Measurements from ENCODE around the gene CRYBG2. TPM values are rescaled to one million over a fixed set of nuclear protein-coding genes. Genes with fewer than 3 reads are reported as not detected.
"Not testable (repeated sequence)": the region's sequence is repeated elsewhere in the genome, so short reads cannot be mapped to it uniquely, and the experiment has no call there.

CRYBG2 gene
- total RNA-seq, 1 donor from 2014 or later: 2.8 TPM

- no peak overlapping the region for H3K4me3 ChIP-seq (ENCODE audit: low read depth, low read length)
- TF ChIP-seq, protein P1, sequence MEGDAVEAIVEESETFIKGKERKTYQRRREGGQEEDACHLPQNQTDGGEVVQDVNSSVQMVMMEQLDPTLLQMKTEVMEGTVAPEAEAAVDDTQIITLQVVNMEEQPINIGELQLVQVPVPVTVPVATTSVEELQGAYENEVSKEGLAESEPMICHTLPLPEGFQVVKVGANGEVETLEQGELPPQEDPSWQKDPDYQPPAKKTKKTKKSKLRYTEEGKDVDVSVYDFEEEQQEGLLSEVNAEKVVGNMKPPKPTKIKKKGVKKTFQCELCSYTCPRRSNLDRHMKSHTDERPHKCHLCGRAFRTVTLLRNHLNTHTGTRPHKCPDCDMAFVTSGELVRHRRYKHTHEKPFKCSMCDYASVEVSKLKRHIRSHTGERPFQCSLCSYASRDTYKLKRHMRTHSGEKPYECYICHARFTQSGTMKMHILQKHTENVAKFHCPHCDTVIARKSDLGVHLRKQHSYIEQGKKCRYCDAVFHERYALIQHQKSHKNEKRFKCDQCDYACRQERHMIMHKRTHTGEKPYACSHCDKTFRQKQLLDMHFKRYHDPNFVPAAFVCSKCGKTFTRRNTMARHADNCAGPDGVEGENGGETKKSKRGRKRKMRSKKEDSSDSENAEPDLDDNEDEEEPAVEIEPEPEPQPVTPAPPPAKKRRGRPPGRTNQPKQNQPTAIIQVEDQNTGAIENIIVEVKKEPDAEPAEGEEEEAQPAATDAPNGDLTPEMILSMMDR (conservative IDR thresholded peaks at IDR 0.05; ENCODE audit: low read depth, low read length): no peak
- no peak for DNase-seq (ENCODE audit: low read depth)
Measured at GRCh38 chr1:26376050-26376449, 22.1 kb upstream of the CRYBG2 start.

DNA sequence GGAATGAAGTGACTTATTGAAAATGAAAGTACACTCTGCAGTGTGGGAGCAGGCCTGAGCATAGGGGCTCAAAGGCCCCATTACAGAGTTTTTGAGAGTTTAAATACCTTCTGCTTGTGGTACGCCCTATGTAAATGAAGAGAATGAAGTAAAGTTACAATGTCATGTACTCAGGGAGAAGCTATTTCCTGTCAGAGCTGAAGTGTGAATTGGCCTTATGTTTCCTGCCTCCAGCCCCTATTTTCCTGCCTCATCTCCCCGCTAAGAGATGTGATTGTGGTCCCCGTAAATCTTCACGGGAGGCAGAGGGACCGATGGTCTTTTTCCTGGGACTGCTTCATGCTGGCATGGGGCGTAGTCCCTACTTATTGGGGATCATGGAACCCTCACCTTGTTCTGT is 21.2 kb upstream of the CRYBG2 start:
- H3K4me3 ChIP-seq (ENCODE audit: low read depth, low read length): no peak overlapping the region
- TF ChIP-seq, protein P1 (conservative IDR thresholded peaks at IDR 0.05; ENCODE audit: low read depth, low read length): no peak
- DNase-seq (ENCODE audit: low read depth): no peak

- not testable (repeated sequence) for DNase-seq (ENCODE audit: low read depth); H3K4me3 ChIP-seq (ENCODE audit: low read depth, low read length)
Measured at GRCh38 chr1:26374361-26374760, 20.4 kb upstream of the CRYBG2 start.

- no peak overlapping the region for H3K4me3 ChIP-seq (ENCODE audit: low read depth, low read length)
- TF ChIP-seq, protein P1 (conservative IDR thresholded peaks at IDR 0.05; ENCODE audit: low read depth, low read length): no peak
- DNase-seq (ENCODE audit: low read depth): no peak
Measured at GRCh38 chr1:26373789-26374188, 19.9 kb upstream of the CRYBG2 start.

DNA sequence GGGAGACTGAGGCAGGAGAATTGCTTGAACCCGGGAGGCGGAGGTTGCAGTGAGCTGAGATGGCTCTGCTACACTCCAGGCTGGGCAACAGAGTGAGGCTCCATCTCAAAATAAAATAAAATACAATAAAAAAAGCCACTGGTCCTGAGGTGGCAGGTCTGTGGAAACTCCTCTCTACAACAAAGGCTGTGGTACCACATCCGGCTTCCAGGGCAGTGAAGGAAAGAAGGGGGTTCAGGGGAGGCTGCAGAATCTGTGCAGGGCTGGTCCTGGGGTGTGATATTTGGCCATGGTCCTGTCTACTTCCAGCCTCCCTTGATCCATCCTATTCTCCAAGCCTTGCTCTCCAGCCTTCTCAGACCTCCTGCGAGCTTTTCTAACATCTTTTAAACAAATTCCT is 19.4 kb upstream of the CRYBG2 start:
- no peak for DNase-seq (ENCODE audit: low read depth)
- no peak overlapping the region for H3K4me3 ChIP-seq (ENCODE audit: low read depth, low read length)
- TF ChIP-seq, protein P1 (conservative IDR thresholded peaks at IDR 0.05; ENCODE audit: low read depth, low read length): no peak

GRCh38 chr1:26372611-26373010 is 18.7 kb upstream of the CRYBG2 start, which contains the start of gene ZNF683:
TSS of gene ZNF683 (minus strand) at chr1:26372750. CDS start at chr1:26368571, 4,179 bp downstream.
- not testable (repeated sequence) for DNase-seq (ENCODE audit: low read depth); H3K4me3 ChIP-seq (ENCODE audit: low read depth, low read length)

- TF ChIP-seq, protein P1 (conservative IDR thresholded peaks at IDR 0.05; ENCODE audit: low read depth, low read length): no peak
- no peak for DNase-seq (ENCODE audit: low read depth)
- no peak overlapping the region for H3K4me3 ChIP-seq (ENCODE audit: low read depth, low read length)
Measured at GRCh38 chr1:26372039-26372438, 18.1 kb upstream of the CRYBG2 start.

DNA sequence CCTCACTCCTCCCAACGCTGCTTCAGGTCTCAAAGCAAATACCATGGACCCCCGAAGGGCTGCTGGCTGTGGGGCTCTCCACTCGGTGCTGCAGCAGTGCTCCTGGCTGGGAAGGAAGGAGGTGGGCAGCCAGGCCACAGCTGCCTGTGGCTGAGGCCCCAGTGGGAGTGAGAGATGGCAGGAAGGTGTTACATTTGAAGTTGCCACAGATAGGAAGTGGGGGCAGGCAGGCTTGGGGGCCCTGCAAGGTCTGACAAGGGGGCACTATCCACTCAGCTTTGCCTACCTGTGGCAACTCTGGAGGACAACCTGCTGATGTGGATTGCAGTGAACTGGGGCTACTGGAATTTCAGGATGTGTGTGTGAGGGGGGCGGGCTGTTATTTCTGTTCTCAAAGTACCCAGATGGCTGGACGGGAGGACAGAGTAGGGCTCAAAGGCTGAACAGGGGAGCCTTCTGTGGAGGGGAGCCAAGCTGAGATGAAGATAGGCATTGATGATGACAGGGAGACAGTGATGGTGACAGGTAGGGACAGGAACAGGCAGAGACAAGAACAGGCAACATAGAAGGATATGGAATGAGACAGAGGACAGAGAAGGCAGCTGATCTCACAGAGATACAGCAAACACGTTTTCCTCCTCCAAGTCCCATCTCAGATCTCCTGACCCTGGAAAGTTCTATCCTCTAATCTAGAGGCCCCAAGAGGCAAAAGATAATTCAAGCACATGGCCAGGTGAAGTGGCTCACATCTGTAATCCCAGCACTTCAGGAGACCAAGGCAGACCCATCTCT is 16.9 kb upstream of the CRYBG2 start:
- TF ChIP-seq, protein P1 (conservative IDR thresholded peaks at IDR 0.05; ENCODE audit: low read depth, low read length): no peak
- DNase-seq (ENCODE audit: low read depth): no peak

More for the DNA sequence above, 16.9 kb upstream of the CRYBG2 start:
- H3K4me3 ChIP-seq (ENCODE audit: low read depth, low read length): no peak overlapping the region
